Fibroblast of gingiva (primary cell): ENCODE measurements around the gene SEC14L2.
"Not testable (repeated sequence)": the region's sequence is repeated elsewhere in the genome, so short reads cannot be mapped to it uniquely, and the experiment has no call there.

Source experiments
- DNase-seq: peaks from one replicate; pipeline ENCODE4 v3.0.0-alpha.2; 2011; ENCODE audit warnings: low read depth

Gene SEC14L2

DNA sequence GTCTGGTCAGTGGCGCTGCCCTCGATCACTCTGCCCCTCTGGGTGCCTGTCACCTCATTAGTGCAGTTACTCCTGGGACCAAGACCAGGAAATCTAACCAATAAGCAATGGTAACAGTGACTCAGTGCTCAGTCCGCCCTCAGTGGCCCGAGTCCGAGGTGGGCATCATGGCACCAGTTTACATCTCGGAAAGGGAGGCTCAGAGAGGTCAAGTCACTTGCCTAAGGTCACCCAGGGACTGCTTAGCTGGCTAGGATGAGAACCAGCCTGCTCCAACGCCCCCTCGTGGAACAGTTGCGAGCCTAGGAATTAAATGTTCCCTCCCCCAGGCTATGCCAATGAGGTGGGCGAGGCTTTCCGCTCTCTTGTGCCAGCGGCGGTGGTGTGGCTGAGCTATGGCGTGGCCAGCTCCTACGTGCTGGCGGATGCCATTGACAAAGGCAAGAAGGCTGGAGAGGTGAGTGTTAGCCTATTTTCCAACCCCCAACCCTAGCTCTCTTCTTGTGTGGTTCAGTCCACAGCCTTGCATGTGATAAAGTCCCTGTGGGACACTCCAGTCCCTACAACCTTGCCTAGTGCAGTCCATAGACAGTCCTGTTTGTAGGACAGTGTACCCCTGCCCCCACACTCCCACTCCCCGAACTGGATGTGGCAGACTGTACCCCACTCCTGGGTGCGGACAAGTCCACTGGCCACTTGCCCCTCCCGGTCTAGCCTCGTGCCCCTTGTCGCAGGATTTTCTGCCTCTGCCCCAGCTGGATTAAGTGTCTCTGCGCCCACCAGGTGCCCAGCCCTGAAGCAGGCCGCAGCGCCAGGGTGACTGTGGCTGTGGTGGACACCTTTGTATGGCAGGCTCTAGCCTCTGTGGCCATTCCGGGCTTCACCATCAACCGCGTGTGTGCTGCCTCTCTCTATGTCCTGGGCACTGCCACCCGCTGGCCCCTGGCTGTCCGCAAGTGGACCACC is 29.9 kb downstream of the SEC14L2 start:
- DNase-seq, result peak; percentile 75

DNA sequence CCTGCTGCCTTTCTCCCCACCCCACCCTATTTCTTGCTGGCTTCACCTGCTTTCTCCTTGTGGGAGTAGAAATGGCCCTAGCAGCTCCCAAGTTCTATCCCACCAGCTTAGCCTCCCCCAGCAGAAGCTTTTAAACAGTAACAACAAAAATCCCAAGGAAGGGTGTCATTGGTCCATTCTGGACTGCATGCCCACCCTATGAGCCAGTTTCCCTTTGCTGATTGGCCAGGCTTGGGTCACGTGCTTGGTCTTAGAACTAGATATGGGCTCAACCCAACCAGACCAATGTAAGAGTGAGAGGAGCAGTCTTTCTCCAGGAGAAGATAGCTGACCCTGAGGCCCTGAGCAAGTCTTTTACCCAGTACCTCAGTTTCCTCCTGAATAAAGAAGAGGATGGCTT is 31.1 kb downstream of the SEC14L2 start:
- no peak for DNase-seq

DNA sequence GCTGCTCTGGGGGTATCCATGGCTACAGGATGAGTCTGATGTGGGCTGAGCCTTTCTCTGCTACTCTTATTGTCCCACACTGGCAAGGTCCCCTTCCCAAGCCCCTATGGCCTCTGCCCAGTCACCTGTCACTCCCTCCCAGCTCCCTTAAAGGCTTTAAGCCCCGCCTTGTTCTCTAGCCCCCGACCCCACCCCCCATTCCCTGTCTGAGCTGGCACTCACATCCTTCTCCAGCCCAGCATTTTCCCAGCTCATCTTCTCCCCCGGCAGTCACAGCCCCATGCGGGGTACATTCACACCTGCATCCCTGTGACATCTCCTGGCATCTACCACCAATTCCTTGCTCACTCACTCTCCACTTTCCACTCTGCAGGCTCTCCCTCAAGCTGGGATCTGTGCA is 33.1 kb downstream of the SEC14L2 start:
- DNase-seq, result no peak

DNA sequence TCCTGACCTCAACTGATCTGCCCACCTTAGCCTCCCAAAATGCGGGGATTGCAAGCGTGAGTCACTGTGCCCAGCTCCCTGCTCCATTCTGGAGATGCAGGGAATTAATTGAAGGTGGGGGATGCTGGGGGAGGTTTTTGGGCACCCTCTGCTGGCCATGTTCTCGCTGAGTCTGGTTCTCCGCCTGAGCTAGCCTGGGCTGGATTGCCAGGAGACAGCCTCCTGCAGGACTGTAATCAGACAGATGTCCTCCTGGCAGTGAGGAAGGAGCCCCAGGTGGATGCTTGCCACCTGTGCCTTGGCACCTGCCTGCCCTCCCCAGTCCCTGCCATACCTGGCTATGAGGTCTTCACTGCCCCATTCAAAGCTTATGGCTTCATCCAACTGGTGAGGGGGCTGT is 34.1 kb downstream of the SEC14L2 start:
- DNase-seq, result no peak

DNA sequence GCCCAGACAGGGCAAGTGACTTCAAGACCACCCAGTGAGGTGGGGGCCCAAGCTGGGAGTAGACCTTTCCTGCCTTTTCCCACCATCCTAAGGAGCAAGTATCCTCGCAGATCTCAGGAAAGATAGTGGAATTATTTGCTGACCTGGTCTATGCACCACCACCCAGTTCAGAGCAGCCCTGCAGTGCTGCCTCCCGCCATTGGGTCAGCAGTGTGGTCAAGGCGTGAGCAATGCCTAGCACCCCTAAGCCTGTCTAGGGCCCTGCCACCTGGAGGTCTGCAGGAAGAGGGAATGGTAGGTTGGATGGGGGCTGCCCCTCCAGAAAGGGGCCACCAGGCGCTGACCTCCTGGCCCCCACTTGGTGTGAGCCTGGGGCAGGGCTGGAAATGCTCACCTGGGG is 35.3 kb downstream of the SEC14L2 start:
- DNase-seq, result no peak

DNA sequence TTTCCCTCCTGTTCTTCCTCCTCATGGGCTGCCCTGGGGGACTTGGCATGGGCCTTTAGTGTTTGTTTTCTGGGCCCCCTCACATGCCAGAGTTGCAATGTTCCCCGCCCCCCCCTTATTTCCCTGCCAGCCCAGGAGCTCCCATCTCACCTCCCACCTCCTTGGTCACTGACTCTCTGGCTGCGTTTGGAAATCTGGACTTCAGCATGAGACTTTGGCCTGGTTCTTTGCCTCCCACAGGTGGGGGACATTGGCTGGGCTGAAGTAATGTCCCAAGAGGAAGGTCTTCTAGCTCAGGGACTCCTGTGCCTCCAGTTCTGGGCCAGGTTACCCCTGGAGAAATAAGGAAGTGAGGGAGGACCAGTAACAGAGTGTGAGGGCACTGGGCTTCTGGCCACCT is 35.7 kb downstream of the SEC14L2 start:
- DNase-seq, result no peak

DNA sequence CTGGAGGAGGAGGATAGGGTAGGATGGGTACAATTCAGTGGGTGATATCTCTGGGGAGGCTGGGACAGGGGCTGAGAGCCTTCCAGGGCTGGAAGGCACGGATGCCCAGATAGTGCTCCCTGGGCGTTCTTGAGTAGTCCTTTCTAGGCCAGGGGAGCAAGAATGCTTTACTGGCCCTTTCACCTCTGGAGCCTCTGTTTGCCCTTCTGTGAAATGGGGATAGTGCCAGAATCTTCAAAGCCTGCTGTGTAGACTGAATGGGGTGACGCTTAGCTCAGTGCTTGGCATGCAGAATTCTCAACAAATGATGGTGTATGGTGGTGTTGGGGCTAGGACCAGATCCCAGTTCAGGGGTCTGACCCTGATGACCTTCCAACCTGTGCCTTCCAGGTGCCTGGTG is 36.4 kb downstream of the SEC14L2 start:
- DNase-seq, result no peak

DNA sequence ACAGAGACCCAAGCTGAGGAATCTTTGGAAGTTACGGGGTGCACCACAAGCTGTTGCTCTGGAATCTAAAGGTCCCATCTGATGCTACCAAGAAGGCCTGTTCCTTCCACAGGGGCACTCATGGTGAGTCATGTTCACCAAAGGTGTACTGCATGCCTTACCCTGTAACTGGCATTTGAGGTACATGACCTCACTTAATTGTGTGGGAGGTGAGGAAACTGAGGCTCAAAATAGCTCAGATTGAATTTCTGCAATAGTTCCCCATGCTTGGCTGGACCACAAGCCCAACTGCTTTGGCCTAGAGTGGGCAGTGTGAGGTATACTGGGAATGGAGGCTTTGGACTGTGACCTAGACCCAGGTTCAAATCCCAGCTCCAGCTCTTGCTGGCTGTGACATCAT is 37.0 kb downstream of the SEC14L2 start:
- no peak for DNase-seq

DNA sequence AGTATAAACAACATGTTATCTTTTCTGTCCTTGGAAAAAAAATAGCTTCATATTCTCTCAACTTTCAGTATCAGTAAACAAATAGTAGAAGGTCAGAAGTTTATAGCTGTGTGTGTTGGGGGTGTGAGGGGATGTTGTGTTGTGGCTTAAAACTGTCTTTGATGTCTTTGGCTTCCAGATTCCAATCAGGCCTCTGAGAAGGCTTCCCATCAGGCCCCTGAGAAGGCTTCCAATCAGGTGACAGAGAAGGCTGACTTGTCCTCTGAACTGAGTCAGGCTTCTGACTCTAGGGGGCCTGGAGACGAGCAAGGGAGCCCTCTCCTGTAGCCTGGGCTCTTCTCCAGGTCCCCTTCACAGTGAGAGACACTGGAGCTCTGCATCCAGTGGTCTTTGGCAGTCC is 38.0 kb downstream of the SEC14L2 start:
- no peak for DNase-seq

DNA sequence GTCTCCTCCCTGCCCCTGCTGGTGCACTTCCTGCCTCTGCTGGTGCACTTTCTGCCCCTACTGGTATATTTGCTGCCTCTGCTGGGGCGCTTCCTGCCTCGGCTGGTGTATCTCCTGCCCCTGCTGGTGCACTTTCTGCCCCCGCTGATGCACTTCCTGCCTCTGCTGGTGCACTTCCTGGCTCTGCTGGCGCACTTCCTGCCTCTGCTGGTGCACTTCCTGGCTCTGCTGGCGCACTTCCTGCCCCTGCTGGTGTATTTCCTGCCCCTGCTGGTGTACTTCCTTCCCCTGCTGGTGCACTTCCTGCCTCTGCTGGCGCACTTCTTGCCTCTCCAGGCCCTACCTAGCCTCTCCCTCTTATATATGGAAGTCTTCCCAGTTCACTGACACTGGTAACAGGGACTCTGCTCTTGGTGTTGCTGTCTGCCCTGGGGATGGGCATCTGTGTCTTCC is 38.9 kb downstream of the SEC14L2 start:
- DNase-seq, result no peak

DNA sequence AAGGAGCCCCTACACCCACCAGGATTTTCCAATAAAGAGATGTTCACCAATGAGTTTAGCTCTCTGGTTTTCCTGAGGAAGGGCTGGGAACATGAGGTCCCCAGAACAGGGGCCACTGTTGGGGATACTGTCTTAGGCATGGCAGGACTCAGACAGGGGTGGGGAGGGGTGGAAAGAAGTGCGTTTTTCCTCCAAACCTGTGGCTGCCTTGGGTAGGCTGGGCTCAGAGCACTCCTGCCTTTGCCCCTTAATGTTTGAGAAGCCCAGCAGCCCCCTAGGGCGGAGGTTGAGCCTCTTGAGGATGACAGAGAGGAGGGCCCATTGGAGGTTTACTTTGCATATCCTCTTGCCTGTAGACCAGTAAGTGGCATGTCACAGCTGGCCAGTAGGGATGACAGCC is 39.4 kb downstream of the SEC14L2 start:
- DNase-seq, result no peak

DNA sequence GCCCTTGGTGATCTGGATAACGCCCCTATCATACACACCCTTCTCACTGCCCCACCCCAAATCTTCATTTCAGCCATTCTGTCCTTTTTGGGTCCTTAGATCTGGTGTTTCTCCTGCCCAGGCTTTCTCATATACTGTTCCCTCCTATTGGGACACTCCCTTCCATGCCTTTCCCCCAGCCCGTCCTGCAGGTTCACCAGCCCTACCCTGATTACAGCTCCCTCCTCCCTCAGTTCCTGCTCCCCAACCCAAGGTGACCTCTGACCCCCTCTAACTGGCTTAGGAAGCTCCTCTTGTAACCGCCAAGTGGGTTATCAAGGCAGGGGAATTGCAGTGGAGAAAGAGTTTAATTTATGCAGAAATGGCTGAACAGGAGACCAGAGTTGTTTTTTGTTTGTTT is 41.7 kb downstream of the SEC14L2 start:
- no peak for DNase-seq

DNA sequence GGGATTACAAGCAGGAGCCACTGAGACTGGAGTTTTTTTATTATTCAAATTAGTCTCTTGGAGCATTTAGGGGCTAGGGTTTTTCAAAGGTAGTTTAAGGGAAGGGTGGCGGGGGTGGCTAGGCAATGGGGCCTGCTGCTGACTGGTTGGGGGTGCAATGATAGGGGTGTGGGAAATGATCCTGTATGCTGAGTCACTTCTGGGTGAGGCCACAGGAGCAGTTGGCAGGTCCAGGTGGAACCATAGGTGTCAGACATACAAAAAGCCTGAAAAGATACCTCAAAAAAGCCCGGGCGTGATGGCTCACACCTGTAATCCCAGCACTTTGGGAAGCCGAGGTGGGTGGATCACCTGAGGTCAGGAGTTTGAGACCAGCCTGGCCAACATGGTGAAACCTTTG is 42.4 kb downstream of the SEC14L2 start:
- DNase-seq, result no peak

DNA sequence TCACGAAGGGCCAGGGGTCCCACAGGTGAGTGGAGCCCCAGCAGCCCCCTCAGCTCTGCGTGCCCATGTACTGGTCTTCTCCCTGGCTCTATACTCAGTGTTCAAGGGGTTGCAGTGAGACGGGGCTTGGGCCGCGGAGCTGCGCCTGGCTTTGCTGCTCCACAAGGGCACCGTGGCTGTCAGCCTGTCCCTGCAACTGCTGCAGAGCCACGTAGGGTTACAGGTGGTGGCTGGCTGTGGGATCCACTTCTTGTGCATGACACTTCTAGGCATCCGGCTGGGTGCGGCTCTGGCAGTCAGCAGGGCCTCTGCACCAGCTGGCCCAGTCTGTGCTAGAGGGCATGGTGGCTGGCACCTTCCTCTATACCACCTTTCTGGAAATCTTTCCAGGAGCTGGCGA is 43.0 kb downstream of the SEC14L2 start:
- DNase-seq, result no peak

DNA sequence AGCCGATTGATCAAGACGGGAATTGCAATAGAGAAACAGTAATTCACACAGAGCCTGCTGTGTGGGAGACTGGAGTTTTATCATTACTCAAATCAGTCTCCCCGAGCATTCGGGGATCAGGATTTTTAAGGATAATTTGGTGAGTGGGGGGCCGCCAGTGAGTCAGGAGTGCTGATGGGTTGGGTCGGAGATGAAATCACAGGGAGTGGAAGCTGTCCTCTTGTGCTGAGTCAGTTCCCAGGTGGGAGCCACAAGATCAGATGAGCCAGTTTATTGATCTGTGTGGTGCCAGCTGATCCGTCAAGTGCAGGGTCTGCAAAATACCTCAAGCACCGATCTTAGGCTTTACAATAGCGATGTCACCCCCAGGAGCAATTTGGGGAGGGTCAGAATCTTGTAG is 44.3 kb downstream of the SEC14L2 start:
- no peak for DNase-seq

DNA sequence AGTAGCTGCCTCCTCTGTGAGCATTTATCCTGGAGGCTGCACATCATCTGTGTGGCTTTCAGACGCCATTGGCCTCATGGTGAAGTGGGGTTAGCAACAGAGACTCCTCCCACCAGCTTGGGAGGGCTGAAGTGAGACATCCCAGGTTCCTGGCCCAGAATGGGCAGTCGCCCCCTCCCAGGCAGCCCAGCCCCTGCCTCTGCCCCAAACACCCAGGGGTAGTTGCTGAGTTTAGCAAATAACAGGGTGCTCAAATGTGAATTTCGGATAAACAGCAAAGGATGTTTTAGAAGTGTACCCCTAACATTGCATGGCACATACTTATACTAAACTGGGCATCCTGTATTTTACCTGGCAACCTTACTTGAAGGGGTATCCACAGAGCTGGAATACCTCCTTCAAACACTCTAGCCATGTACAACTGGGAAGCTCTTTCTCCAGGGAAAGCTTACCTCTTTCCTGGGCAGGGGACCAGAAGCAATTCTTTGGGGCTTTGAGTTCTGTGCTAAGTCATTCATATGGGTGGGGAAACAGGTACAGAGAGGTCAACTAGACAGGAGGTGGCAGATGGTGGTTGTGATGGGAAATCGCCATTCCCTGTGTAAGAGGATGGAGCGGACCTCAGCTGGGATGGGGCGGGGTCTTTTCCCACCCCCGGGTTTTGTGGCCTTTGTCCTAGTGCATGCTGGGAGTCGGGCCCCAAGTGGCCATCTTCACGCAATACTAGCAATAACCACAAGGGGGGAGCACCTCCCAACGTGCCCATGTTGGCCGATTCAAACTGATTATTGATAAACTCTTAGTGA is 48.0 kb downstream of the SEC14L2 start:
- peak; percentile 28 for DNase-seq

DNA sequence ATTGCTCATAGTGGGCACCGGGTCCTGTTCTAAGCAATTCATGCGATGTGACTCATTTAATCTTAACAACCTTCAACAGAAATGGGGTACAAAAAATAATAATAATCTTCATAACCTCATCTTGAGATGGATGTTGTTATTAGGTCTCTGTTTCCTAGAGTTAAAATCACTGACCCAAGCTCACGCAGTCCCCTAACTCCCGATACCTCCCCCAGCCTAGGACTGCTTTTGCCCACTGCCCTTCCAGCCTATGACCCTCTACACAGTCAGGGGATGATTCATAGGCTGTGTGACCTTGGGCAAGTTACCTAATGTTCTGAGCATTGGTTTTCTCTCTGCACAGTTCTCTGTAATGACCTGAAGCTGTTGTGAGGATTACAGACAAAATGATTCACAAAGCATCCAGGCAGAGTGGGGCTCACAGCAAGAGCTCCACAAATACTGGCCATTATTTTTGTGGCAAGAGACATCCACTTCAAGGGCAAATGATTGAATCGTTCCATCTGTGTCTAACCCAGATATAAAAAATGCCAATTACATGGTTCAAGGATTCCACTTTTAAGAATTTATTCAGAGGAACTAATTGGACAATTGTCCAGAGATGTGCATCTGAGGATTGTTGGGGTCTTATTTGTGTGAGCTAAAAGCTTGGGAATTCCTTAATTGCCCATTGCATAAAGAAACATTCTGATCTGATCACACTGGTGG is 48.8 kb downstream of the SEC14L2 start:
- DNase-seq, result no peak

DNA sequence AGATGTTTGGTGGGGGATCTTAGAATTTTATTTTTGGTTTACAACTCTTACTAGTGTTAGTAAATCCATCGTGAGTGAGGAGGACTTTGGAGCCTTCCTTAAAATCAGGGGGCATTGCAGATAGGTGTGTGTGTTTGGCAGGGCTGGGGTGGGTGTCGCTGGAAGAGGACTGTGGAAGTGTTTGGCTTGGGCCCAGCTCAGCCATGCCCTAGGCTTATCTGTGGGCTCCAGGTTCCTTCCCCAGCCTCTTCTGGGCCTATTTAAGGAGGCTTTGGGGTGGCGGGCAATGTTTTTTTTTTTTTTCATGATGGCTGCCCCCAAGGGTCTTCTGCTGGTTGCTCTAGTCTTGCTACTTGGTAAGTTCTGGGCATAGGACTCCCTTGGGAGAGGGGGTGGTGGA is 50.8 kb downstream of the SEC14L2 start:
- DNase-seq, result no peak

DNA sequence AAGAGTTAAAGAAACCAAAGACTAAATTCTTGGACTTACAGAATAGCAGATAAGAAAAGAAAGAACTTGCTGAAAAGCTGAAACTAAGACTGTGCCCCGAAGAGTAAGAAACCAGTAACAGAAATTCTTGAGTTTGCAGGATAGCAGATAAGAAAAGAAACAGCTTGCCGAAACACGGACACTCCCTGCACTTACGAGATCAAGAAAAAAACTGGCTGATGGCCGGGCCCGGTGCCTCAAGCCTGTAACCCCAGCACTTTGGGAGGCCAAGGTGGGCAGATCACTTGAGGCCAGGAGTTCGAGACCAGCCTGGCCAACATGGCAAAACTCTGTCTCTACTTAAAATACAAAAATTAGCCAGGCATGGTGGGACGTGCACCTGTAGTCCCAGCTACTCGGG is 54.7 kb downstream of the SEC14L2 start:
- not testable (repeated sequence) for DNase-seq

DNA sequence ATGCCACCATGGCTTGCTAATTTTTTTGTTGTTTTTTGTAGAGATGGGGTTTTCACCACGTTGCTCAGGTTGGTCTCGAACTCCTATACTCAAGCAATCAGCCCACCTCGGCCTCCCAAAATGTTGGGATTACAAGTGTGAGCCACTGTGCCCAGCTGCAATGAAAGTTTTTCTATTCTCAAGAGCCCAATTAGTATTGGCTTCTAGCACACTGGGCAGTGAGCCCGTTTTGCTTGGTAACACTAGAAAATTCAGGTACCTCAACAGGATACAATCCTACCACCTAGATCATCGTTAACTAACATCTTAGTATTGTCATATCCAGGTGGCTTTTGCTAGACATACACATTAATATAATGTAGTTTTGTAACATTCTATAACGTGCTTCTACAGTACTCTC is 56.0 kb downstream of the SEC14L2 start:
- DNase-seq, result no peak

DNA sequence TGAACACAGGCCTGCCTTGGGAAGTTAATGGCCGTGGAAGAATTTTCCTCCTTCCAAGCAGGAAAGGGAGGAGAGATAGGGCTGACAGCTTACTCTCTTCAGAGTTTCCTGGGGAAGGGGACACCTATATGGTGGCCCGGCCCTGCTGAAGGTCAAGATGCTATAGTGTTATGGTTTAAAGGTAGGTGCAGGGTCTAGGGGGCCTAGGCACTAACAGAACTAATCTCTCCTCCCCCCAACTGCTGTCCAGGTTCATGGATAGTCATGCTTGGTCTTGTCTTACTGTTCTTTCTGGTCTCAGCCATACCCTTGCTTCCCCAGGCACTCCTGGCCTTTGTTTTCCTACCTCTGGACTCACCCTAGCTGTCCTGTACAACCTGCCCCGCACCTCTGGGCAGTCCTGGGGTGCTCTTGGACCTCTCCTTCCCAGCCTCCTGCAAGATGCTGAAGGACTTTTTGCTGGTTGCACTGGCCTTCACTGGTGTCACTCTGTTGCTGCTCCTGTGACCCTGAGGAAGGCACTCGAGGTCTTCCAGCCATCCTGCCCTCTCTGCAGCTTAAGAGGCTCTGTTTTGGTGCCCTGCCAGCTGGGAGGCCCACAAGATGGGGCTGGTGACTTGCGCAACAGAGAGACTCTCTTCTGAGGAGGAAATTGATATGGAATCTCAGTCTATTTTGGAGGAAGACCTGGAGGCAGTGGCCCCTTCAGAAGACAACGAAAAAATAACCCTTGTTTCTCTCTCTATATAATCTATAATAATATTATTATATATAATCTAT is 57.1 kb downstream of the SEC14L2 start:
- DNase-seq, result no peak
